HepG2 (cell line): ENCODE results near the gene ABCB9. TPM values are rescaled to one million over a fixed set of nuclear protein-coding genes. Genes with fewer than 3 reads are reported as not detected.

ENCODE experiments used
- ARID5B ChIP-seq: IDR thresholded peaks from 2 replicates; pipeline ENCODE4 v1.4.0; 2020; ENCODE audit warnings: mild to moderate bottlenecking, missing genetic modification reagents
- ASH2L ChIP-seq: fragments of 300-600, 200-600 bp; sonication (generic); IDR thresholded peaks from 2 replicates; pipeline ENCODE4 v1.7.0; 2017; ENCODE audit warnings: low read depth, mild to moderate bottlenecking, moderate library complexity, mixed read lengths, low read length; ENCODE audit not compliant: insufficient read length
- CCDC6 ChIP-seq: sonication (generic); formaldehyde crosslinking; IDR thresholded peaks from 2 replicates; pipeline ENCODE4 v1.8.1; 2022; ENCODE audit warnings: mild to moderate bottlenecking, missing genetic modification reagents, moderate library complexity
- ETV5 ChIP-seq: IDR thresholded peaks from 2 replicates; pipeline ENCODE4 v1.6.1; 2018; ENCODE audit warnings: missing biosample characterization, missing genetic modification reagents, inconsistent platforms, borderline replicate concordance
- NR2F6 ChIP-seq, 2 experiments: IDR thresholded peaks; 2 replicates each; pipeline ENCODE4 v1.6.1; 2016; ENCODE audit warnings: antibody characterized with exemption in 1 of 2, mild to moderate bottlenecking in 1 of 2
- PRPF4 ChIP-seq: fragments of 200-400 bp; formaldehyde crosslinking; IDR thresholded peaks from 2 replicates; pipeline ENCODE4 v1.6.1; 2016; ENCODE audit warnings: low read length, low read depth; ENCODE audit not compliant: poor library complexity, severe bottlenecking
- RAD21 ChIP-seq: fragments of 450-650 bp; formaldehyde crosslinking; IDR thresholded peaks from 2 replicates; pipeline ENCODE4 v1.5.0; 2020; ENCODE audit warnings: mild to moderate bottlenecking
- SCMH1 ChIP-seq: sonication (generic); formaldehyde crosslinking; IDR thresholded peaks from 2 replicates; pipeline ENCODE4 v1.9.0; 2021; ENCODE audit warnings: missing genetic modification reagents, mild to moderate bottlenecking, borderline replicate concordance
- STAG1 ChIP-seq: sonication (generic); formaldehyde crosslinking; IDR thresholded peaks from 2 replicates; pipeline ENCODE4 v1.4.0; 2020; ENCODE audit warnings: missing genetic modification reagents
- ZBTB34 ChIP-seq: sonication (generic); formaldehyde crosslinking; IDR thresholded peaks from 2 replicates; pipeline ENCODE4 v1.8.0; 2022; ENCODE audit warnings: mild to moderate bottlenecking, missing genetic modification reagents
- ZNF12 ChIP-seq: sonication (generic); formaldehyde crosslinking; IDR thresholded peaks from 2 replicates; pipeline ENCODE4 v1.5.0; 2020; ENCODE audit warnings: missing genetic modification reagents
- ZNF44 ChIP-seq: sonication (generic); formaldehyde crosslinking; IDR thresholded peaks from 2 replicates; pipeline ENCODE4 v1.5.1; 2020; ENCODE audit warnings: mild to moderate bottlenecking, missing genetic modification reagents
- ZNF597 ChIP-seq: sonication (generic); formaldehyde crosslinking; IDR thresholded peaks from 2 replicates; pipeline ENCODE4 v1.5.0; 2020; ENCODE audit warnings: missing genetic modification reagents
- ZNF607 ChIP-seq: sonication (generic); formaldehyde crosslinking; IDR thresholded peaks from 2 replicates; pipeline ENCODE4 v1.5.1; 2020; ENCODE audit warnings: missing genetic modification reagents, mild to moderate bottlenecking, borderline replicate concordance
- ZNF687 ChIP-seq: sonication (generic); formaldehyde crosslinking; IDR thresholded peaks from 2 replicates; pipeline ENCODE4 v1.5.1; 2020; ENCODE audit warnings: mild to moderate bottlenecking, missing genetic modification reagents, moderate library complexity
- ZNF777 ChIP-seq: sonication (generic); formaldehyde crosslinking; IDR thresholded peaks from 2 replicates; pipeline ENCODE4 v1.4.0; 2020; ENCODE audit warnings: missing genetic modification reagents
- ZNF784 ChIP-seq: sonication (generic); formaldehyde crosslinking; IDR thresholded peaks from 2 replicates; pipeline ENCODE4 v1.5.1; 2020; ENCODE audit warnings: missing genetic modification reagents, mild to moderate bottlenecking, borderline replicate concordance
- polyA plus RNA-seq, 8 experiments: library from polyadenylated mRNA; depleted of rRNA in 3 of 8; stranded (reverse) in 7 of 8; unstranded in 1 of 8; fragments of >200 nt; fragmentation: Illumina TruSeq in 4 of 8; extraction: Trizol in 4 of 8; gene quantifications; 2 replicates each; pipeline versions ENCODE4 v1.2.1 to v1.2.3, GENCODE V29; 2011 to 2016; ENCODE audit warnings: low read depth in 4 of 8, missing spikeins in 1 of 8, mixed read lengths in 1 of 8; ENCODE audit not compliant: insufficient read depth in 1 of 8
- total RNA-seq, 5 experiments: library from RNA; depleted of rRNA; stranded (reverse); fragments of >200 nt; fragmentation: Illumina TruSeq; extraction: Trizol; gene quantifications; 2 replicates each; pipeline ENCODE4 v1.2.3, GENCODE V29; 2016; ENCODE audit warnings: low read depth in 1 of 5

The ABCB9 gene
- total and polyA plus RNA-seq, 2 of the 13 experiments (the other 11 are each of a cell fraction or from before 2014, with no cell fraction given) = 5.1 to 6.0 TPM

- TF ChIP-seq ZNF597 (CRISPR knock-in tag) = no peak
- peak; percentile 33 for TF ChIP-seq STAG1 (CRISPR knock-in tag)
- no peak for TF ChIP-seq CCDC6 (CRISPR knock-in tag)
- TF ChIP-seq RAD21 (CRISPR knock-in tag) = no peak
- TF ChIP-seq SCMH1 (CRISPR knock-in tag) = no peak
- TF ChIP-seq ZNF12 (CRISPR knock-in tag) = no peak
- 0 out of 2 replicates have a peak, but pooled peaks have one; percentile 18 for TF ChIP-seq ETV5 (CRISPR knock-in tag)
- 0 out of 2 replicates have a peak, but pooled peaks have one; percentile 17 for TF ChIP-seq ZNF44 (CRISPR knock-in tag)
- TF ChIP-seq ZNF777 = no peak
- no peak for TF ChIP-seq ZNF784 (CRISPR knock-in tag)
- TF ChIP-seq NR2F6 (IDR thresholded peaks at IDR 0.05) = no peak
- TF ChIP-seq NR2F6 (CRISPR knock-in tag; IDR thresholded peaks at IDR 0.05) = 0 out of 2 replicates have a peak, but pooled peaks have one; percentile 24
- TF ChIP-seq ARID5B (CRISPR knock-in tag) = peak; percentile 41; the same call in 1 of the 2 replicates
- TF ChIP-seq ASH2L = no peak
- TF ChIP-seq ZBTB34 = no peak
- no peak for TF ChIP-seq PRPF4
- TF ChIP-seq ZNF687 (CRISPR knock-in tag) = peak; percentile 66
- TF ChIP-seq ZNF607 (CRISPR knock-in tag) = no peak
Measured at GRCh38 chr12:122946690-122947341, 19.4 kb downstream of the ABCB9 start (continued).
